ENCODE results near the gene GNB3. TPM values are rescaled to one million over a fixed set of nuclear protein-coding genes. Genes with fewer than 3 reads are reported as not detected.

The GNB3 gene
- total RNA-seq: 1 to 10 TPM; 2.5 to 5.1 TPM
- 10 to 100 TPM; 12.0 to 27.0 TPM for polyA plus RNA-seq (ENCODE audit: insufficient read length in 2 of 2)
- long read RNA-seq, donor 1, transcript GNB3-208 (2 exons, 997 nt): major isoform, 7 of 8 reads
- long read RNA-seq, donor 1, partial matches to known transcripts: 0 of 8 reads
- long read RNA-seq, donor 1, other reads (novel, unspliced or antisense): 0 of 8 reads
- long read RNA-seq, donor 2: 0 reads
- long read RNA-seq, donor 3: 0 reads
- long read RNA-seq, donor 4, partial matches to known transcripts: 0 of 1 reads
- long read RNA-seq, donor 4, other reads (novel, unspliced or antisense): 0 of 1 reads

GRCh38 chr12:6840761-6841515 lies at the start of gene GNB3:
Gene GNB3, plus strand, starts transcription at chr12:6840925. Its CDS starts 363 bp downstream, at chr12:6841288.
- Histone ChIP-seq H3K4me1 (ENCODE audit: control insufficient read depth, insufficient read depth, low read length) (peaks cover 8% of the 10 kb centered on the region), H3K27me3 (ENCODE audit: control insufficient read depth, insufficient read depth, low read length) (no peaks in the 10 kb centered on the region), H3K4me3 (ENCODE audit: low read depth, low read length) (no peak within 1 kb of the TSS), H3K9me3 (ENCODE audit: control insufficient read depth, insufficient read depth, low read length) (no peaks in the 10 kb centered on the region), H3K36me3 (ENCODE audit: control insufficient read depth, insufficient read depth, low read length) (peaks cover 89% of the 10 kb centered on the region), H3K27ac (ENCODE audit: low read depth, low read length) (no peak within 1 kb of the TSS)
- 50% methylated on average over 21 of the region's 24 CpGs for WGBS (ENCODE audit: insufficient coverage)
- no peak for DNase-seq (ENCODE audit: low read depth in 4 of 6, low spot score in 6 of 6)

GRCh38 chr12:6791931-6792520 lies 48.7 kb upstream of the GNB3 start:
- WGBS (ENCODE audit: insufficient coverage): 91% methylated on average over 8 of the region's 13 CpGs
- H3K27ac ChIP-seq (ENCODE audit: low read depth, low read length): peak overlapping the region; percentile 17

GRCh38 chr12:6792522-6793201 lies 48.1 kb upstream of the GNB3 start:
- Histone ChIP-seq H3K36me3 (ENCODE audit: control insufficient read depth, insufficient read depth, low read length) (no peaks in the 10 kb centered on the region), H3K4me3 (ENCODE audit: low read depth, low read length) (no peak overlapping the region), H3K27me3 (ENCODE audit: control insufficient read depth, insufficient read depth, low read length) (no peaks in the 10 kb centered on the region), H3K9me3 (ENCODE audit: control insufficient read depth, insufficient read depth, low read length) (no peaks in the 10 kb centered on the region), H3K27ac (ENCODE audit: low read depth, low read length) (peak overlapping the region; percentile 17), H3K4me1 (ENCODE audit: control insufficient read depth, insufficient read depth, low read length) (peaks cover 17% of the 10 kb centered on the region)
- DNase-seq (ENCODE audit: low read depth in 4 of 6, low spot score in 6 of 6): peak in 3 of 6 donors; percentile 12 to 70 (median 65)
- 8% methylated on average over 10 of the region's 12 CpGs for WGBS (ENCODE audit: insufficient coverage)

More at GRCh38 chr12:6791931-6792520, 48.7 kb upstream of the GNB3 start:
- Histone ChIP-seq H3K4me1 (ENCODE audit: control insufficient read depth, insufficient read depth, low read length) (peaks cover 17% of the 10 kb centered on the region), H3K36me3 (ENCODE audit: control insufficient read depth, insufficient read depth, low read length) (no peaks in the 10 kb centered on the region), H3K4me3 (ENCODE audit: low read depth, low read length) (no peak overlapping the region), H3K27me3 (ENCODE audit: control insufficient read depth, insufficient read depth, low read length) (no peaks in the 10 kb centered on the region), H3K9me3 (ENCODE audit: control insufficient read depth, insufficient read depth, low read length) (no peaks in the 10 kb centered on the region)
- no peak for DNase-seq (ENCODE audit: low read depth in 4 of 6, low spot score in 6 of 6)

GRCh38 chr12:6795088-6795487 lies 45.6 kb upstream of the GNB3 start:
- DNase-seq (ENCODE audit: low read depth in 4 of 6, low spot score in 6 of 6): no peak
- Histone ChIP-seq H3K9me3 (ENCODE audit: control insufficient read depth, insufficient read depth, low read length) (no peaks in the 10 kb centered on the region), H3K27ac (ENCODE audit: low read depth, low read length) (no peak overlapping the region), H3K27me3 (ENCODE audit: control insufficient read depth, insufficient read depth, low read length) (no peaks in the 10 kb centered on the region), H3K4me1 (ENCODE audit: control insufficient read depth, insufficient read depth, low read length) (peaks cover 17% of the 10 kb centered on the region), H3K36me3 (ENCODE audit: control insufficient read depth, insufficient read depth, low read length) (no peaks in the 10 kb centered on the region), H3K4me3 (ENCODE audit: low read depth, low read length) (no peak overlapping the region)
- WGBS (ENCODE audit: insufficient coverage): no CpG with 5 or more reads among the region's 2 CpGs

- no peaks in the 10 kb centered on the region for H3K27me3 ChIP-seq (ENCODE audit: control insufficient read depth, insufficient read depth, low read length)
- H3K4me1 ChIP-seq (ENCODE audit: control insufficient read depth, insufficient read depth, low read length): peaks cover 16% of the 10 kb centered on the region
- 97% methylated on average over 4 of the region's 4 CpGs for WGBS (ENCODE audit: insufficient coverage)
- DNase-seq (ENCODE audit: low read depth in 4 of 6, low spot score in 6 of 6): no peak
- no peak overlapping the region for H3K4me3 ChIP-seq (ENCODE audit: low read depth, low read length)
- H3K9me3 ChIP-seq (ENCODE audit: control insufficient read depth, insufficient read depth, low read length): no peaks in the 10 kb centered on the region
- no peaks in the 10 kb centered on the region for H3K36me3 ChIP-seq (ENCODE audit: control insufficient read depth, insufficient read depth, low read length)
- no peak overlapping the region for H3K27ac ChIP-seq (ENCODE audit: low read depth, low read length)
These were observed 44.1 kb upstream of the GNB3 start for GRCh38 chr12:6796576-6796975.

- H3K36me3 ChIP-seq (ENCODE audit: control insufficient read depth, insufficient read depth, low read length): no peaks in the 10 kb centered on the region
- no peaks in the 10 kb centered on the region for H3K4me1 ChIP-seq (ENCODE audit: control insufficient read depth, insufficient read depth, low read length)
- H3K27me3 ChIP-seq (ENCODE audit: control insufficient read depth, insufficient read depth, low read length): no peaks in the 10 kb centered on the region
- H3K9me3 ChIP-seq (ENCODE audit: control insufficient read depth, insufficient read depth, low read length): no peaks in the 10 kb centered on the region
- no peak overlapping the region for H3K4me3 ChIP-seq (ENCODE audit: low read depth, low read length)
- no peak overlapping the region for H3K27ac ChIP-seq (ENCODE audit: low read depth, low read length)
- DNase-seq (ENCODE audit: low read depth in 4 of 6, low spot score in 6 of 6): no peak
- WGBS (ENCODE audit: insufficient coverage): 100% methylated on average over 2 of the region's 5 CpGs
These were observed 41.6 kb upstream of the GNB3 start for GRCh38 chr12:6799147-6799546.

- Histone ChIP-seq H3K36me3 (ENCODE audit: control insufficient read depth, insufficient read depth, low read length) (no peaks in the 10 kb centered on the region), H3K9me3 (ENCODE audit: control insufficient read depth, insufficient read depth, low read length) (no peaks in the 10 kb centered on the region), H3K4me1 (ENCODE audit: control insufficient read depth, insufficient read depth, low read length) (no peaks in the 10 kb centered on the region), H3K4me3 (ENCODE audit: low read depth, low read length) (no peak overlapping the region), H3K27ac (ENCODE audit: low read depth, low read length) (no peak overlapping the region), H3K27me3 (ENCODE audit: control insufficient read depth, insufficient read depth, low read length) (no peaks in the 10 kb centered on the region)
- WGBS (ENCODE audit: insufficient coverage): no CpG with 5 or more reads among the region's 1 CpG
- DNase-seq (ENCODE audit: low read depth in 4 of 6, low spot score in 6 of 6): no peak
These were observed 33.6 kb upstream of the GNB3 start for GRCh38 chr12:6807170-6807569.

GRCh38 chr12:6809056-6809455 lies 31.7 kb upstream of the GNB3 start:
- Histone ChIP-seq H3K27ac (ENCODE audit: low read depth, low read length) (no peak overlapping the region), H3K9me3 (ENCODE audit: control insufficient read depth, insufficient read depth, low read length) (no peaks in the 10 kb centered on the region), H3K27me3 (ENCODE audit: control insufficient read depth, insufficient read depth, low read length) (no peaks in the 10 kb centered on the region), H3K36me3 (ENCODE audit: control insufficient read depth, insufficient read depth, low read length) (no peaks in the 10 kb centered on the region), H3K4me1 (ENCODE audit: control insufficient read depth, insufficient read depth, low read length) (no peaks in the 10 kb centered on the region), H3K4me3 (ENCODE audit: low read depth, low read length) (no peak overlapping the region)
- WGBS (ENCODE audit: insufficient coverage): 58% methylated on average over 7 of the region's 10 CpGs
- no peak for DNase-seq (ENCODE audit: low read depth in 4 of 6, low spot score in 6 of 6)

GRCh38 chr12:6810758-6811157 lies 30.0 kb upstream of the GNB3 start:
- no peak overlapping the region for H3K4me3 ChIP-seq (ENCODE audit: low read depth, low read length)
- H3K4me1 ChIP-seq (ENCODE audit: control insufficient read depth, insufficient read depth, low read length): no peaks in the 10 kb centered on the region
- no peaks in the 10 kb centered on the region for H3K36me3 ChIP-seq (ENCODE audit: control insufficient read depth, insufficient read depth, low read length)
- H3K27ac ChIP-seq (ENCODE audit: low read depth, low read length): no peak overlapping the region
- H3K27me3 ChIP-seq (ENCODE audit: control insufficient read depth, insufficient read depth, low read length): no peaks in the 10 kb centered on the region
- DNase-seq (ENCODE audit: low read depth in 4 of 6, low spot score in 6 of 6): no peak
- 60% methylated on average over 1 of the region's 1 CpG for WGBS (ENCODE audit: insufficient coverage)
- H3K9me3 ChIP-seq (ENCODE audit: control insufficient read depth, insufficient read depth, low read length): no peaks in the 10 kb centered on the region

Measured in spinal cord (tissue), 10 donors.